CD4-positive, alpha-beta T cell (primary cell): ENCODE results near the gene PCDH1. TPM values are rescaled to one million over a fixed set of nuclear protein-coding genes. Genes with fewer than 3 reads are reported as not detected.

ENCODE experiments used
- ATAC-seq: fragments of 200-7000 bp; cut with Tn5 transposase; one replicate; pipeline ENCODE4 v1.10.0; 2022; ENCODE audit warnings: mild to moderate bottlenecking; ENCODE audit not compliant: poor library complexity
- CTCF ChIA-PET: fragments of 350-600 bp; sonication (Branson Sonifier 250); formaldehyde crosslinking; loops from one replicate; lab custom pipeline; 2021; ENCODE audit warnings: antibody characterized with exemption, inconsistent platforms; lab: Charles Lee
- POLR2A ChIA-PET: fragments of 350-600 bp; sonication (Branson Sonifier 250); formaldehyde crosslinking; loops from one replicate; lab custom pipeline; 2021; ENCODE audit warnings: antibody characterized with exemption, inconsistent platforms; lab: Charles Lee
- DNase-seq, 14 experiments: peaks; one replicate each; pipeline ENCODE4 v3.0.0-alpha.2; 2013 to 2020; ENCODE audit warnings: mixed read lengths in 2 of 14
- H3K27ac ChIP-seq, 2 donors: one replicate each; pipeline versions ENCODE4 v1.5.1 to v1.7.0; 2013; ENCODE audit warnings: low read length in 2 of 2, low read depth in 1 of 2, mild to moderate bottlenecking in 1 of 2
- H3K27me3 ChIP-seq, 2 experiments: 1 replicate in 1 of 2; 2 replicates in 1 of 2; pipeline versions ENCODE4 v1.6.1 to v1.7.0; 2013; ENCODE audit warnings: low read length in 2 of 2, control low read depth in 1 of 2, mild to moderate bottlenecking in 1 of 2, moderate library complexity in 1 of 2; ENCODE audit not compliant: insufficient read depth in 2 of 2, control insufficient read depth in 1 of 2
- H3K36me3 ChIP-seq: one replicate; pipeline ENCODE4 v1.6.1; 2013; ENCODE audit warnings: low read length, control low read depth; ENCODE audit not compliant: insufficient read depth
- H3K4me1 ChIP-seq: one replicate; pipeline ENCODE4 v1.6.1; 2013; ENCODE audit warnings: low read length, control low read depth; ENCODE audit not compliant: insufficient read depth
- H3K4me3 ChIP-seq: one replicate; pipeline ENCODE4 v1.5.1; 2013; ENCODE audit warnings: mild to moderate bottlenecking, low read length, moderate library complexity
- H3K9me3 ChIP-seq, 2 experiments: 1 replicate in 1 of 2; 2 replicates in 1 of 2; pipeline versions ENCODE4 v1.6.1 to v1.7.0; 2013; ENCODE audit warnings: low read length in 2 of 2, mild to moderate bottlenecking in 2 of 2, control low read depth in 1 of 2, moderate library complexity in 1 of 2; ENCODE audit not compliant: control insufficient read depth in 1 of 2, insufficient read depth in 1 of 2
- H3K27ac Mint-ChIP-seq: one replicate; pipeline ENCODE4 v1.8.0; 2020; ENCODE audit warnings: mixed read lengths
- H3K27me3 Mint-ChIP-seq: one replicate; pipeline ENCODE4 v1.8.0; 2021; ENCODE audit warnings: mixed read lengths
- H3K36me3 Mint-ChIP-seq: one replicate; pipeline ENCODE4 v1.8.0; 2021; ENCODE audit warnings: low read depth, mixed read lengths
- H3K4me1 Mint-ChIP-seq: one replicate; pipeline ENCODE4 v1.8.0; 2021; ENCODE audit warnings: low read depth, mixed read lengths
- H3K4me3 Mint-ChIP-seq: one replicate; pipeline ENCODE4 v1.8.0; 2020; ENCODE audit warnings: mild to moderate bottlenecking, mixed read lengths
- H3K9me3 Mint-ChIP-seq: one replicate; pipeline ENCODE4 v1.8.0; 2020; ENCODE audit warnings: mixed read lengths
- CTCF ChIP-seq: fragments of 200-600 bp; IDR thresholded peaks from one replicate; pipeline ENCODE4 v1.8.0; 2022; ENCODE audit warnings: antibody characterized with exemption, mild to moderate bottlenecking
- intact Hi-C, 2 experiments: fragments of 100-400 bp; cut with DNase I in 1 of 2; cut with micrococcal nuclease in 1 of 2; formaldehyde crosslinking; loops; one replicate each; pipeline versions ENCODE4 v1.15.1 to v1.9.0; 2023 to 2025; cut with DNase I, micrococcal nuclease
- total RNA-seq, 174 experiments: library from RNA in 2 of 174; stranded (reverse) in 2 of 174; gene quantifications; one replicate each; pipeline ENCODE4 v1.2.3 and lab custom pipeline; 2021 to 2026

Gene PCDH1
- total RNA-seq, 2 experiments from 2014 or later, result 0.17 TPM; not detected in 1

- CTCF ChIA-PET, result interaction anchor here (0.5 kb wide), 1 partner anchor 179 kb away, joined by 3 read pairs; no protein-coding TSS in a partner anchor
- Mint-ChIP-seq H3K4me3 (no peak overlapping the region), H3K9me3 (no peaks in the 10 kb centered on the region), H3K27ac (no peak overlapping the region), H3K27me3 (peaks cover 4% of the 10 kb centered on the region), H3K36me3 (no peaks in the 10 kb centered on the region), H3K4me1 (peaks cover 10% of the 10 kb centered on the region)
- TF ChIP-seq CTCF, result no peak
- H3K9me3 ChIP-seq, result no peaks in the 10 kb centered on the region
- DNase-seq (no peak), ATAC-seq (no peak)
- H3K27ac ChIP-seq, result no peak overlapping the region
- intact Hi-C loops, result no loop called here
- POLR2A ChIA-PET, result no interaction called here
- no peaks in the 10 kb centered on the region for H3K36me3 ChIP-seq
- no peaks in the 10 kb centered on the region for H3K27me3 ChIP-seq
- peaks cover 11% of the 10 kb centered on the region for H3K4me1 ChIP-seq
- H3K4me3 ChIP-seq, result no peak overlapping the region
These were observed 46.1 kb downstream of the PCDH1 start for GRCh38 chr5:141832131-141832530.

- Mint-ChIP-seq H3K4me1 (no peaks in the 10 kb centered on the region), H3K27me3 (peaks cover 12% of the 10 kb centered on the region)
- POLR2A ChIA-PET, result no interaction called here
These were observed 50.0 kb downstream of the PCDH1 start for GRCh38 chr5:141828162-141828561.

GRCh38 chr5:141826674-141827073 is 51.5 kb downstream of the PCDH1 start:
- POLR2A ChIA-PET, result no interaction called here

More at GRCh38 chr5:141828162-141828561, 50.0 kb downstream of the PCDH1 start:
- Mint-ChIP-seq H3K9me3 (no peaks in the 10 kb centered on the region), H3K4me3 (no peak overlapping the region), H3K27ac (no peak overlapping the region), H3K36me3 (no peaks in the 10 kb centered on the region)
- H3K27ac ChIP-seq, result no peak overlapping the region
- no peaks in the 10 kb centered on the region for H3K9me3 ChIP-seq
- intact Hi-C loops, result no loop called here
- H3K27me3 ChIP-seq, result peaks cover 0 to 6% of the 10 kb centered on the region in 2 experiments
- no peaks in the 10 kb centered on the region for H3K36me3 ChIP-seq
- no peak for TF ChIP-seq CTCF
- no peak overlapping the region for H3K4me3 ChIP-seq
- DNase-seq, result no peak
- CTCF ChIA-PET, result no interaction called here
- no peaks in the 10 kb centered on the region for H3K4me1 ChIP-seq
- no peak for ATAC-seq

More at GRCh38 chr5:141826674-141827073, 51.5 kb downstream of the PCDH1 start:
- CTCF ChIA-PET, result no interaction called here
- H3K4me1 Mint-ChIP-seq, result no peaks in the 10 kb centered on the region
- Histone ChIP-seq H3K27me3 (peaks cover 0 to 6% of the 10 kb centered on the region in 2 experiments), H3K36me3 (no peaks in the 10 kb centered on the region), H3K4me1 (no peaks in the 10 kb centered on the region), H3K27ac (no peak overlapping the region), H3K9me3 (no peaks in the 10 kb centered on the region), H3K4me3 (no peak overlapping the region)
- TF ChIP-seq CTCF, result no peak
- H3K27ac Mint-ChIP-seq, result no peak overlapping the region
- no peaks in the 10 kb centered on the region for H3K9me3 Mint-ChIP-seq
- H3K36me3 Mint-ChIP-seq, result no peaks in the 10 kb centered on the region
- H3K4me3 Mint-ChIP-seq, result no peak overlapping the region
- H3K27me3 Mint-ChIP-seq, result peaks cover 12% of the 10 kb centered on the region
- ATAC-seq (no peak), DNase-seq (no peak)
- intact Hi-C loops, result no loop called here
